K562 (cell line): ENCODE measurements around the gene ITGA2B. TPM values are rescaled to one million over a fixed set of nuclear protein-coding genes. Genes with fewer than 3 reads are reported as not detected.

Source experiments
- BRD4 ChIP-seq: fragments of 200-600 bp; sonication (generic); IDR thresholded peaks from 2 replicates; pipeline ENCODE4 v1.6.1; 2017; ENCODE audit warnings: inconsistent platforms
- CHD1 ChIP-seq: fragments of 200-600 bp; sonication (generic); IDR thresholded peaks from one replicate; pipeline ENCODE4 v1.6.1; 2012; ENCODE audit warnings: mild to moderate bottlenecking, moderate library complexity, low read length, inconsistent platforms
- GATA2 ChIP-seq: sonication (generic); formaldehyde crosslinking; IDR thresholded peaks from 2 replicates; pipeline ENCODE4 v1.4.0; 2020; ENCODE audit warnings: mild to moderate bottlenecking, missing genetic modification reagents
- GTF2B ChIP-seq: IDR thresholded peaks from 2 replicates; pipeline ENCODE4 v1.6.1; 2011; ENCODE audit not compliant: insufficient read length; ENCODE audit errors: extremely low read depth
- JUND ChIP-seq, 2 experiments: IDR thresholded peaks; 2 replicates in 1 of 2; 3 replicates in 1 of 2; pipeline ENCODE4 v1.6.1; 2011; ENCODE audit warnings: borderline replicate concordance in 2 of 2, low read depth in 2 of 2, low read length in 2 of 2, improper control_type of control experiment in 1 of 2, missing biosample characterization in 1 of 2, missing genetic modification characterization in 1 of 2, missing genetic modification reagents in 1 of 2
- LEF1 ChIP-seq: fragments of 450-650 bp; IDR thresholded peaks from 2 replicates; pipeline ENCODE4 v1.6.1; 2016; ENCODE audit warnings: mild to moderate bottlenecking
- MEF2A ChIP-seq: IDR thresholded peaks from 2 replicates; pipeline ENCODE4 v1.6.1; 2011; ENCODE audit warnings: low read depth, mild to moderate bottlenecking, low read length, moderate library complexity; ENCODE audit not compliant: control insufficient read depth
- REST ChIP-seq, 2 experiments: fragments of 450-650 bp; formaldehyde crosslinking in 1 of 2; IDR thresholded peaks; 2 replicates each; pipeline versions ENCODE4 v1.4.0 to v1.6.1; 2014 to 2020; ENCODE audit warnings: mild to moderate bottlenecking in 2 of 2, borderline replicate concordance in 1 of 2, low read depth in 1 of 2
- TARDBP ChIP-seq: fragments of 450-650 bp; IDR thresholded peaks from 2 replicates; pipeline ENCODE4 v1.6.1; 2016
- TEAD4 ChIP-seq, 2 experiments: sonication (generic) in 1 of 2; formaldehyde crosslinking in 1 of 2; IDR thresholded peaks; 2 replicates each; pipeline versions ENCODE4 v1.6.1 to v1.8.0; 2012 to 2022; ENCODE audit warnings: borderline replicate concordance in 1 of 2, inconsistent platforms in 1 of 2, low read length in 1 of 2, mild to moderate bottlenecking in 1 of 2, missing genetic modification reagents in 1 of 2
- UBTF ChIP-seq, 2 experiments: IDR thresholded peaks; 2 replicates each; pipeline ENCODE4 v1.6.1; 2012; ENCODE audit warnings: improper control_type of control experiment in 2 of 2, low read depth in 2 of 2, low read length in 2 of 2, borderline replicate concordance in 1 of 2
- ZBTB7A ChIP-seq: IDR thresholded peaks from 2 replicates; pipeline ENCODE4 v1.6.1; 2011; ENCODE audit warnings: low read depth, mild to moderate bottlenecking, low read length, moderate library complexity, borderline replicate concordance; ENCODE audit not compliant: control insufficient read depth
- ZNF165 ChIP-seq: fragments of 250-450 bp; sonication (Bioruptor Pico); IDR thresholded peaks from 2 replicates; pipeline ENCODE4 v1.4.0; 2020; ENCODE audit warnings: borderline replicate concordance
- ZNF384 ChIP-seq: IDR thresholded peaks from 2 replicates; pipeline ENCODE4 v1.6.1; 2012; ENCODE audit warnings: low read depth, low read length, improper control_type of control experiment
- ZNF511 ChIP-seq: sonication (generic); formaldehyde crosslinking; IDR thresholded peaks from 2 replicates; pipeline ENCODE4 v1.8.0; 2022; ENCODE audit warnings: mild to moderate bottlenecking, missing genetic modification reagents
- polyA plus RNA-seq, 8 experiments: library from polyadenylated mRNA; depleted of rRNA in 4 of 8; stranded (reverse) in 5 of 8; unstranded in 3 of 8; fragments of >200 nt; fragmentation: Nextera tagmentation in 2 of 8; fragmentation: Illumina TruSeq in 1 of 8; extraction: Ambion mirVana in 2 of 8; extraction: Trizol in 1 of 8; gene quantifications; 2 replicates each; pipeline versions ENCODE4 v1.2.1 to v1.2.3, GENCODE V29; 2011 to 2014; ENCODE audit warnings: inconsistent platforms in 1 of 8, missing spikeins in 1 of 8
- total RNA-seq, 7 experiments: library from RNA; depleted of rRNA in 6 of 7; stranded (reverse); fragments of >200 nt in 6 of 7; fragmentation: Illumina TruSeq in 2 of 7; extraction: Trizol in 2 of 7; gene quantifications; 2 replicates each; pipeline versions ENCODE4 v1.2.1 to v1.2.3, GENCODE V29; 2011 to 2021; ENCODE audit warnings: low replicate concordance in 1 of 7

The ITGA2B gene
- total and polyA plus RNA-seq, 9 of the 15 experiments (the other 6 are each of a cell fraction or from before 2014, with no cell fraction given), result 1.1 to 26.4 (median 5.6) TPM

- TF ChIP-seq JUND (IDR thresholded peaks at IDR 0.05; ENCODE audit: borderline replicate concordance, low read depth, low read length), result no peak
- TF ChIP-seq JUND (tag; IDR thresholded peaks at IDR 0.05; ENCODE audit: borderline replicate concordance, low read depth, low read length), result no peak
- TF ChIP-seq REST (IDR thresholded peaks at IDR 0.05; ENCODE audit: borderline replicate concordance), result peak; percentile 35; the same call in 1 of the 2 replicates
- no peak for TF ChIP-seq REST (CRISPR knock-in tag; IDR thresholded peaks at IDR 0.05; ENCODE audit: low read depth)
- TF ChIP-seq GATA2 (CRISPR knock-in tag), result no peak
- no peak for TF ChIP-seq ZNF165
- no peak for TF ChIP-seq TARDBP
- no peak for TF ChIP-seq TEAD4 (IDR thresholded peaks at IDR 0.05; ENCODE audit: low read length)
- no peak for TF ChIP-seq TEAD4 (CRISPR knock-in tag; IDR thresholded peaks at IDR 0.05; ENCODE audit: borderline replicate concordance)
- TF ChIP-seq ZNF511 (CRISPR knock-in tag), result 0 out of 2 replicates have a peak, but pooled peaks have one; percentile 10
- peak; percentile 76 for TF ChIP-seq CHD1
- no peak for TF ChIP-seq LEF1
- TF ChIP-seq UBTF (IDR thresholded peaks at IDR 0.05; ENCODE audit: borderline replicate concordance in 1 of 2, low read depth in 2 of 2, low read length in 2 of 2), result 0 out of 4 replicates have a peak, but pooled peaks of 1 of the 2 experiments have one; percentile 14
- TF ChIP-seq GTF2B, result no peak
- TF ChIP-seq MEF2A, result no peak
- TF ChIP-seq ZNF384, result no peak
- no peak for TF ChIP-seq BRD4
- TF ChIP-seq ZBTB7A, result peak; percentile 62
Observed at GRCh38 chr17:44345454-44346026, 43.9 kb downstream of the ITGA2B start (continued).
